ENCODE results near the gene USP47. TPM values are rescaled to one million over a fixed set of nuclear protein-coding genes. Genes with fewer than 3 reads are reported as not detected.

USP47 gene
- total and polyA plus RNA-seq, 5 donors, result 35.3 to 57.3 (median 52.5) TPM

DNA sequence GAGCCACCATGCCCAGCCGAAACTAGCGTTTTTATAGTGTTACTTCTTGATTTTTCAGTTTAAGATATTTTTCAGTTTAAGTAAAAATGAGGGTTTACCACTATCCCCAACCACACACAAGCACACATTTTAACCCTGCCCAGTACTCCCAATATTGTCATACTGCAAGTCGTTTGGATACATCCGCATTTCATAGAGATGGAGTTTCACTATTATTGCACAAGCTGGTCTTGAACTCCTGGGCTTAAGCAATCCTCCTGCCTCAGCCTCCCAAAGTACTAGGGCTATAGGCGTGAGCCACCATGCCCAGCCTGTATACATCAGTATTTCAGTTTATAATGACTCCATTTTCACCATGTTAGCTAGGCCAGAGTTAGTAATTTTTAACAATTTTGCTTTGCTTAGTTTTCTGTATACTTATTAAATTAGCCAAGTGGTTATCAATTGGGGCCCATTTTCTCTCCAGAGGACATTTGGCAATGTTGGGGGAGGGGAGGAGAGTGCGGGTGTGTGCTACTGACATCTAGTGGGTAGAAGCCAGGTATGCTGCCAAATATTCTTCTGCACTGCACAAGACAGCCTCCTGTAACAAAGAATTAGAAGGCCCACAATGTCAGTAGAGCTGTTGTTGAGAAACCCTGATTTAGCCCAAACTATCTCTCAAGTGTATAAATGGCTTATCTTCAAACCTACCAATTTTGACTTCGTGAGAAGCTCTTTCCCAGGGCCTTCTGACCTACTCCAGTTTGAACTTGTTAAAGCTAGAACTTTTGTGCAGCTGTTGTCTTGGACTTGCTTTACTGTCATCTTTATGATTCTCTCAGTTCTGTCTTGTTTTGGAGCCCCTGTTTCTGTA, 7.3 kb downstream of the USP47 start:
- peak; percentile 47 to 80 (median 70) for DNase-seq
- 70% methylated on average over 7 of the region's 7 CpGs for WGBS

DNA sequence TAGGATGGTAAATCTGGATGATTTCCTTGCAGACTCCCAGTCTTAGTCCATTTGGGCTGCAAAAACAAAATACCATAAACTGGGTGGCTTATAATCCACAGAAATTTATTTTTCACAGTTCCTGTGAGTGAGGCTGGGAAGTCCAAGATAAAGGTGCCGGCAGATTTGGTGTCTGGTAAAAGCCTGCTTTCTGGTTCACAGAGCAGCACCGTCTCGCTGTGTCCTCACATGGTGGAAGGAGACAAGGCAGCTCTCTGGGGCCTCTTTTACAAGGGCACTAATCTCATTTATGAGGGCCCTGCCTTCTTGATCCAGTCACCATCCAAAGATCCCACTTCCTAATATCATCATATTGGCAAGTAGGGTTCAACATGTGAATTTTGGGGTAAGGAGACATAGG, 8.9 kb downstream of the USP47 start:
- no peak for ATAC-seq
- Histone ChIP-seq H3K4me1 (ENCODE audit: control insufficient read depth, insufficient read depth, low read length) (peaks cover 13% of the 10 kb centered on the region), H3K9me3 (ENCODE audit: control insufficient read depth, low read length) (no peaks in the 10 kb centered on the region), H3K27me3 (ENCODE audit: control insufficient read depth, insufficient read depth) (no peaks in the 10 kb centered on the region), H3K4me3 (ENCODE audit: low read length) (no peak overlapping the region), H3K27ac (ENCODE audit: low read length) (peak overlapping the region; percentile 7)
- intact Hi-C loops (cut with DNase I), result no loop called here
- DNase-seq, result no peak
- WGBS, result 64% methylated on average over 3 of the region's 3 CpGs

More for the DNA sequence above, 7.3 kb downstream of the USP47 start:
- Histone ChIP-seq H3K4me3 (ENCODE audit: low read length) (no peak overlapping the region), H3K9me3 (ENCODE audit: control insufficient read depth, low read length) (no peaks in the 10 kb centered on the region), H3K27ac (ENCODE audit: low read length) (no peak overlapping the region), H3K27me3 (ENCODE audit: control insufficient read depth, insufficient read depth) (no peaks in the 10 kb centered on the region), H3K4me1 (ENCODE audit: control insufficient read depth, insufficient read depth, low read length) (peaks cover 13% of the 10 kb centered on the region)
- intact Hi-C loops (cut with DNase I), result no loop called here
- peak; percentile 81 to 85 for ATAC-seq

DNA sequence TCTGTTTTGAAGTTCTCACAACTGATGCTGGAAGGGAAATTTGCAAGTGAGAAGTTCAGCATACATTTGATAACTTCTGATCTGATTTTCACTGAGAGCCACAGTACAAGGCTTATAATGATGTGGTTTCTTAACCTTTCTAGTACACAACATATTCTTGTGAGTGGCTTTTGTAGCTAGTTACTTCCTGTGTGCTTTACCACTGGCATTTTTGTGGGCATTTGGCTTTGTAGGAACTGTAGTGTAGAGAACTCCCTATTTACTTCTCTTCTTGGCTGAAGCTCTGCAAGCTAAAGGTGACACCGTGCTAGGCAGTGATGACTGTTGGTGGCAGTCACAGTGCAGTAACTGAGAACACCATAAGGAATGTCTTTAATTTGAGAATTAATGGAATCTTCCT, 14.9 kb downstream of the USP47 start:
- intact Hi-C loops (cut with DNase I), result no loop called here
- 35% methylated on average over 1 of the region's 1 CpG for WGBS
- DNase-seq (no peak), ATAC-seq (peak; percentile 37 to 41)
- Histone ChIP-seq H3K4me3 (ENCODE audit: low read length) (no peak overlapping the region), H3K27me3 (ENCODE audit: control insufficient read depth, insufficient read depth) (no peaks in the 10 kb centered on the region), H3K27ac (ENCODE audit: low read length) (no peak overlapping the region), H3K9me3 (ENCODE audit: control insufficient read depth, low read length) (no peaks in the 10 kb centered on the region), H3K4me1 (ENCODE audit: control insufficient read depth, insufficient read depth, low read length) (peaks cover 7% of the 10 kb centered on the region)

DNA sequence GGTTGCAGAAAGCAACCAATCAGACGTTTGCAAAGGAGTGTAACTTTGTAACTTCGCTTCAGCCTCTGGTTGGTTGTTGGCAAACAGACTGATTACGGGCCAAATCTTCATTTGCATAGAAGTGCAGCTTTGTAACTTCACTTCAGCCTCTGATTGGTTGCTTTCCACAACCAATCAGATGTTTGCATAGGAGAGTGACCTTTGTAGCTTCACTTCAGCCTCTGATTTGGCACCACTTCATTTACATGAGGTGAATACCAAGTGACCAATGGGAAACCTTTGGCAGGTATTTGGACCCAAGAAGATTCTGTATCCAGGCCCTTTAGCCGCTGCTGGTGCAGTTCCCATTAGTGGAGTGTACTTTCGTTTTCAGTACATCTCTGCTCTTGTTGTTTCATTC, 16.0 kb downstream of the USP47 start:
- no peak overlapping the region for H3K27ac ChIP-seq (ENCODE audit: low read length)
- DNase-seq (peak in 1 of 3 donors; percentile 24), ATAC-seq (no peak)
- no peaks in the 10 kb centered on the region for H3K9me3 ChIP-seq (ENCODE audit: control insufficient read depth, low read length)
- peaks cover 5% of the 10 kb centered on the region for H3K4me1 ChIP-seq (ENCODE audit: control insufficient read depth, insufficient read depth, low read length)
- H3K27me3 ChIP-seq (ENCODE audit: control insufficient read depth, insufficient read depth), result no peaks in the 10 kb centered on the region
- H3K4me3 ChIP-seq (ENCODE audit: low read length), result peak overlapping the region; percentile 9
- intact Hi-C loops (cut with DNase I), result no loop called here
- WGBS, result 78% methylated on average over 5 of the region's 5 CpGs

- H3K27ac ChIP-seq (ENCODE audit: low read length), result no peak overlapping the region
- ATAC-seq (no peak), DNase-seq (no peak)
Observed at GRCh38 chr11:11858676-11859075, 16.9 kb downstream of the USP47 start.

GRCh38 chr11:11860103-11860979, 18.6 kb downstream of the USP47 start:
- 74% methylated on average over 12 of the region's 12 CpGs for WGBS
- intact Hi-C loops (cut with DNase I), result no loop called here
- ATAC-seq, result no peak
- H3K4me1 ChIP-seq (ENCODE audit: control insufficient read depth, insufficient read depth, low read length), result peaks cover 5% of the 10 kb centered on the region
- no peak overlapping the region for H3K4me3 ChIP-seq (ENCODE audit: low read length)
- DNase-seq, result no peak
- no peak overlapping the region for H3K27ac ChIP-seq (ENCODE audit: low read length)
- no peaks in the 10 kb centered on the region for H3K9me3 ChIP-seq (ENCODE audit: control insufficient read depth, low read length)
- H3K27me3 ChIP-seq (ENCODE audit: control insufficient read depth, insufficient read depth), result no peaks in the 10 kb centered on the region

More at GRCh38 chr11:11858676-11859075, 16.9 kb downstream of the USP47 start:
- WGBS, result 50% methylated on average over 1 of the region's 1 CpG
- Histone ChIP-seq H3K4me3 (ENCODE audit: low read length) (no peak overlapping the region), H3K9me3 (ENCODE audit: control insufficient read depth, low read length) (no peaks in the 10 kb centered on the region), H3K27me3 (ENCODE audit: control insufficient read depth, insufficient read depth) (no peaks in the 10 kb centered on the region), H3K4me1 (ENCODE audit: control insufficient read depth, insufficient read depth, low read length) (peaks cover 5% of the 10 kb centered on the region)
- intact Hi-C loops (cut with DNase I), result no loop called here

- Histone ChIP-seq H3K4me3 (ENCODE audit: low read length) (no peak overlapping the region), H3K4me1 (ENCODE audit: control insufficient read depth, insufficient read depth, low read length) (peaks cover 3% of the 10 kb centered on the region), H3K9me3 (ENCODE audit: control insufficient read depth, low read length) (no peaks in the 10 kb centered on the region), H3K27ac (ENCODE audit: low read length) (no peak overlapping the region), H3K27me3 (ENCODE audit: control insufficient read depth, insufficient read depth) (no peaks in the 10 kb centered on the region)
- ATAC-seq (no peak), DNase-seq (no peak)
- WGBS, result 92% methylated on average over 2 of the region's 2 CpGs
- intact Hi-C loops (cut with DNase I), result no loop called here
Observed at GRCh38 chr11:11862999-11863398, 21.2 kb downstream of the USP47 start.

DNA sequence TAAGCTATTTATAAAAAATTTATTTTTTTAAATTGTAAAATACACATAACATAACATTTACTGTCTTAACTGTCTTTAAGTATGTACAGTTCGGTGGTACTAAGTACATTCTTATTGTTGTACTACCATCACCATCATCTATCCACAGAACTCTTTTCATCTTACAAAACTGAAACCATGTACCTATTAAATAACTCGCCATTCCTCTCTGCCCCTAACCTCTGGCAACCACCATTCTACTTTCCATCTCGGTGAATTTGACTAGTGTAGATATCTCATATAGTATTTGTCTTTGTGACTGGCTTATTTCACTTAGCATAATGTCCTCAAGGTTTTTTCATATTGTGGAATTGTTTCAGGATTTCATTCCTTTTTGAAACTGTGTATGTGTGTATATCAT, 22.6 kb downstream of the USP47 start:
- peaks cover 3% of the 10 kb centered on the region for H3K4me1 ChIP-seq (ENCODE audit: control insufficient read depth, insufficient read depth, low read length)

GRCh38 chr11:11864803-11865202, 23.0 kb downstream of the USP47 start:
- Histone ChIP-seq H3K27me3 (ENCODE audit: control insufficient read depth, insufficient read depth) (no peaks in the 10 kb centered on the region), H3K4me3 (ENCODE audit: low read length) (no peak overlapping the region), H3K9me3 (ENCODE audit: control insufficient read depth, low read length) (no peaks in the 10 kb centered on the region), H3K27ac (ENCODE audit: low read length) (no peak overlapping the region), H3K4me1 (ENCODE audit: control insufficient read depth, insufficient read depth, low read length) (peaks cover 3% of the 10 kb centered on the region)
- ATAC-seq, result no peak
- intact Hi-C loops (cut with DNase I), result no loop called here
- WGBS, result 97% methylated on average over 1 of the region's 1 CpG
- DNase-seq, result no peak

More for the DNA sequence above, 22.6 kb downstream of the USP47 start:
- DNase-seq (no peak), ATAC-seq (no peak)
- intact Hi-C loops (cut with DNase I), result no loop called here
- 90% methylated on average over 3 of the region's 3 CpGs for WGBS
- Histone ChIP-seq H3K27ac (ENCODE audit: low read length) (no peak overlapping the region), H3K27me3 (ENCODE audit: control insufficient read depth, insufficient read depth) (no peaks in the 10 kb centered on the region), H3K4me3 (ENCODE audit: low read length) (no peak overlapping the region), H3K9me3 (ENCODE audit: control insufficient read depth, low read length) (no peaks in the 10 kb centered on the region)

- intact Hi-C loops (cut with DNase I), result no loop called here
- H3K27ac ChIP-seq (ENCODE audit: low read length), result no peak overlapping the region
- no peaks in the 10 kb centered on the region for H3K27me3 ChIP-seq (ENCODE audit: control insufficient read depth, insufficient read depth)
- no peaks in the 10 kb centered on the region for H3K9me3 ChIP-seq (ENCODE audit: control insufficient read depth, low read length)
- no peak for DNase-seq
- H3K4me3 ChIP-seq (ENCODE audit: low read length), result no peak overlapping the region
- 77% methylated on average over 3 of the region's 3 CpGs for WGBS
- peaks cover 2% of the 10 kb centered on the region for H3K4me1 ChIP-seq (ENCODE audit: control insufficient read depth, insufficient read depth, low read length)
- no peak for ATAC-seq
Observed at GRCh38 chr11:11865449-11865848, 23.7 kb downstream of the USP47 start.

DNA sequence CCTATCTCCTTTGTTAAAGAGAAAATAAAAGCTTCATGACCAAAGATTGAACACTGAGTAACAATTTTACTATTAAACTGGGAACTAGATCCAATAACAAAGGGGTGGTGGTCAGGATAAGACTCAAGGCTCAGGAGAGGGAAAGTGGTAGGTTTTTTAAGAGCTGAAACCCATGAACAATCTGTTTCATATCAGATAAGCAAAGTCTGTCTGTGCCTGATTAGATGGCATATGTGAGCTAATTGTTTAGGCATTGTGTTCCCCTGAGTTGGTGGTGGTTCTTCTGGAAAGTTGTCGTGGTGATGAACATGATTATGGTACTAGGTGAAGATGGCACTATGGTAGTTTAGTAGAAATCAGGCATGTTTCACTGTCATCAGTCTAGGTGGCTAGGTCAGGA, 24.4 kb downstream of the USP47 start:
- Histone ChIP-seq H3K4me1 (ENCODE audit: control insufficient read depth, insufficient read depth, low read length) (peaks cover under 1% of the 10 kb centered on the region), H3K4me3 (ENCODE audit: low read length) (no peak overlapping the region), H3K9me3 (ENCODE audit: control insufficient read depth, low read length) (no peaks in the 10 kb centered on the region), H3K27me3 (ENCODE audit: control insufficient read depth, insufficient read depth) (no peaks in the 10 kb centered on the region), H3K27ac (ENCODE audit: low read length) (no peak overlapping the region)
- intact Hi-C loops (cut with DNase I), result no loop called here
- WGBS, result 91% methylated on average over 1 of the region's 1 CpG
- DNase-seq (no peak), ATAC-seq (no peak)

Data from right cardiac atrium (tissue), 5 donors.